HepG2 (cell line): ENCODE data around the gene RSRC2. TPM values are rescaled to one million over a fixed set of nuclear protein-coding genes. Genes with fewer than 3 reads are reported as not detected.
A peak's percentile ranks its signal among the peaks of the same experiment; 100 is the strongest.

ENCODE experiments used
- ATAC-seq: fragments of 200-7000 bp; cut with Tn5 transposase; 3 replicates; pipeline ENCODE4 v1.9.1; 2020; ENCODE audit warnings: mild to moderate bottlenecking, moderate library complexity
- BruUV-seq: library from RNA; stranded (reverse); fragments of 400-500 nt; replicated peaks from 2 replicates; lab custom pipeline; 2021; lab: Mats Ljungman, UMichigan
- CTCF ChIA-PET: fragments of 300-600 bp; formaldehyde crosslinking; extraction: SDS; loops from one replicate; lab custom pipeline; 2021; ENCODE audit warnings: low total read pairs, inconsistent platforms, low intra/inter-chr PET ratio; lab: Yijun Ruan, JAX
- POLR2A ChIA-PET: fragments of 350-600 bp; sonication (Branson Sonifier 250); formaldehyde crosslinking; loops from one replicate; lab custom pipeline; 2020; ENCODE audit warnings: antibody characterized with exemption, inconsistent platforms; lab: Yijun Ruan, JAX
- DNase-seq: peaks from one replicate; pipeline ENCODE4 v3.0.0-alpha.2; 2015; ENCODE audit warnings: low spot score
- FAIRE-seq: peaks from 3 replicates; lab custom pipeline; 2011; peaks lifted over from hg19 to GRCh38; lab: Jason Lieb, UNC
- H2AFZ ChIP-seq: one replicate; pipeline ENCODE4 v1.6.1; 2011; ENCODE audit warnings: low read length, inconsistent platforms
- H3K27ac ChIP-seq: fragments of 300-600 bp; 3 replicates; pipeline ENCODE4 v1.8.0; 2011; ENCODE audit warnings: mixed run types, mild to moderate bottlenecking, mixed read lengths, low read length, inconsistent platforms; ENCODE audit not compliant: insufficient read depth; ENCODE audit errors: extremely low read length
- H3K27me3 ChIP-seq, 2 experiments: fragments of 200-600 bp in 1 of 2; 2 replicates in 1 of 2; 3 replicates in 1 of 2; pipeline versions ENCODE4 v1.6.0 to v1.8.0; 2011; ENCODE audit warnings: low read length in 2 of 2, mild to moderate bottlenecking in 2 of 2, moderate library complexity in 2 of 2, inconsistent platforms in 1 of 2; ENCODE audit not compliant: insufficient read depth in 2 of 2, control insufficient read depth in 1 of 2
- H3K36me3 ChIP-seq, 2 experiments: fragments of 200-600 bp in 1 of 2; replicated peaks in 1 of 2; 2 replicates in 1 of 2; 3 replicates in 1 of 2; pipeline versions ENCODE4 v1.5.1 to v1.8.0; 2011; ENCODE audit warnings: low read length in 2 of 2, inconsistent platforms in 1 of 2; ENCODE audit not compliant: insufficient read depth in 2 of 2, control insufficient read depth in 1 of 2
- H3K4me1 ChIP-seq: 2 replicates; pipeline ENCODE4 v1.5.1; 2012; ENCODE audit warnings: low read length, inconsistent platforms; ENCODE audit not compliant: insufficient read depth
- H3K4me2 ChIP-seq: 2 replicates; pipeline ENCODE4 v1.6.0; 2011; ENCODE audit warnings: low read depth, low read length, inconsistent platforms
- H3K4me3 ChIP-seq, 3 experiments: fragments of 200-600 bp in 1 of 3; sonication (generic), shearing (Covaris generic) in 1 of 3; replicated peaks in 1 of 3; 2 replicates each; pipeline ENCODE4 v1.5.1; 2011 to 2016; ENCODE audit warnings: low read length in 3 of 3, inconsistent platforms in 2 of 3, low read depth in 2 of 3, mild to moderate bottlenecking in 2 of 3, control low read depth in 1 of 3, mixed read lengths in 1 of 3; ENCODE audit not compliant: insufficient read depth in 1 of 3
- H3K79me2 ChIP-seq: one replicate; pipeline ENCODE4 v1.6.1; 2011; ENCODE audit warnings: low read length, inconsistent platforms; ENCODE audit not compliant: insufficient read depth
- H3K9ac ChIP-seq: 2 replicates; pipeline ENCODE4 v1.6.0; 2011; ENCODE audit warnings: mild to moderate bottlenecking, low read depth, low read length, inconsistent platforms; ENCODE audit not compliant: insufficient read depth
- H3K9me3 ChIP-seq: 2 replicates; pipeline ENCODE4 v1.5.1; 2012; ENCODE audit warnings: mild to moderate bottlenecking, low read length
- H4K20me1 ChIP-seq: 2 replicates; pipeline ENCODE4 v1.6.0; 2011; ENCODE audit warnings: inconsistent platforms, mild to moderate bottlenecking, low read length, moderate library complexity; ENCODE audit not compliant: insufficient read depth
- CEBPB ChIP-seq: IDR thresholded peaks from 2 replicates; pipeline ENCODE4 v1.6.1; 2011; ENCODE audit warnings: low read depth, low read length, improper control_type of control experiment, borderline replicate concordance
- FOXM1 ChIP-seq: sonication (generic); formaldehyde crosslinking; IDR thresholded peaks from 2 replicates; pipeline ENCODE4 v1.5.0; 2020; ENCODE audit warnings: missing genetic modification reagents
- MAFK ChIP-seq, 2 experiments: IDR thresholded peaks in 1 of 2; conservative IDR thresholded peaks in 1 of 2; 2 replicates each; pipeline ENCODE4 v1.6.1; 2011; ENCODE audit warnings: improper control_type of control experiment in 2 of 2, low read length in 2 of 2
- PRMT3 ChIP-seq: sonication (generic); formaldehyde crosslinking; IDR thresholded peaks from 2 replicates; pipeline ENCODE4 v1.8.1; 2022; ENCODE audit warnings: low read depth, mild to moderate bottlenecking, moderate library complexity, missing genetic modification reagents, borderline replicate concordance
- RBFOX2 ChIP-seq: fragments of 200-400 bp; formaldehyde crosslinking; IDR thresholded peaks from 2 replicates; pipeline ENCODE4 v1.6.1; 2017; ENCODE audit warnings: low read depth, mild to moderate bottlenecking, low read length
- RBM22 ChIP-seq: fragments of 200-400 bp; formaldehyde crosslinking; optimal IDR thresholded peaks from 2 replicates; pipeline ENCODE3; 2017; ENCODE audit warnings: mild to moderate bottlenecking, low read length, moderate library complexity
- ZNF121 ChIP-seq: sonication (generic); formaldehyde crosslinking; IDR thresholded peaks from 2 replicates; pipeline ENCODE4 v1.5.0; 2020; ENCODE audit warnings: mild to moderate bottlenecking, missing genetic modification reagents
- ZSCAN30 ChIP-seq: sonication (generic); formaldehyde crosslinking; IDR thresholded peaks from 2 replicates; pipeline ENCODE4 v1.5.0; 2020; ENCODE audit warnings: mild to moderate bottlenecking, missing genetic modification reagents
- WGBS: methylation state at CpG from one replicate; pipeline ENCODE4 v1.1.6; 2017; ENCODE audit warnings: low lambda C conversion rate; 5-methylcytosine and 5-hydroxymethylcytosine counted together
- in situ Hi-C: cut with HindIII; loops from 2 replicates; pipeline ENCODE4 v1.10.0; 2017; ENCODE audit warnings: low pct_unique_long_range_greater_than_20kb; ENCODE audit not compliant: extremely low pct_ligation_motif_present
- intact Hi-C: fragments of 100-400 bp; cut with micrococcal nuclease; formaldehyde crosslinking; loops from one replicate; pipeline ENCODE4 v1.10.0; 2022; ENCODE audit not compliant: unreplicated experiment
- polyA plus RNA-seq, 8 experiments: library from polyadenylated mRNA; depleted of rRNA in 3 of 8; stranded (reverse) in 7 of 8; unstranded in 1 of 8; fragments of >200 nt; fragmentation: Illumina TruSeq in 4 of 8; extraction: Trizol in 4 of 8; gene quantifications; 2 replicates each; pipeline versions ENCODE4 v1.2.1 to v1.2.3, GENCODE V29; 2011 to 2016; ENCODE audit warnings: low read depth in 4 of 8, missing spikeins in 1 of 8, mixed read lengths in 1 of 8; ENCODE audit not compliant: insufficient read depth in 1 of 8
- total RNA-seq, 5 experiments: library from RNA; depleted of rRNA; stranded (reverse); fragments of >200 nt; fragmentation: Illumina TruSeq; extraction: Trizol; gene quantifications; 2 replicates each; pipeline ENCODE4 v1.2.3, GENCODE V29; 2016; ENCODE audit warnings: low read depth in 1 of 5
- TF ChIP-seq, protein P1 (sequence below): sonication (generic); formaldehyde crosslinking; IDR thresholded peaks from 2 replicates; pipeline ENCODE4 v1.4.0; 2020; ENCODE audit warnings: mild to moderate bottlenecking, missing genetic modification reagents

The RSRC2 gene
- total and polyA plus RNA-seq, 2 of the 13 experiments (the other 11 are each of a cell fraction or from before 2014, with no cell fraction given) = 31.4 to 77.8 TPM

DNA sequence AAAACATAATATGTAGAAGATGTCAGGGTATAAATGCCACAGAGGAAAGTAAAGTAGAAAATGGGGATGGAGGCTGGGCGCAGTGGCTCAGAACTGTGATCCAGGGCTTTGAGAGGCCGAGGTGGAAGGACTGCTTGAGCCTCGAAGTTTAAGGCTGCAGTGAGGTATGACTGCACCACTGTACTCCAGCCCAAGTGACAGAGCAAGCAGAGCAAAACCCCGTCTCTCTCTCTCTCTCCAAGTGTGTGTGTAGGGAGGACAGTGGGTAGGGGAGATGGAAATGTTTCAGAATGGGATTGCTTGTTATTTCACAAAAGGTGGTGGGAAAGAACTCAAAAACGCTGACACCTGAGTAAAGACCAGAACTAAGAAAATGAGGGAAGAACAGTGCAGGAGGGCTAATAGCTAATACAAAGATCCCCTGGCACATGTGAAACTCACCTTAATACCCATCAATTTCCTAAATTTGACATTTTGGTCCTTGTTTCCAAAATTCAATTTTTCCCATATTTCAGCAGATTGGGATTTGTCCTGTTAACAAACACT, 20.3 kb downstream of the RSRC2 start (continued):
- TF ChIP-seq, protein P1, sequence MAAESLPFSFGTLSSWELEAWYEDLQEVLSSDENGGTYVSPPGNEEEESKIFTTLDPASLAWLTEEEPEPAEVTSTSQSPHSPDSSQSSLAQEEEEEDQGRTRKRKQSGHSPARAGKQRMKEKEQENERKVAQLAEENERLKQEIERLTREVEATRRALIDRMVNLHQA (CRISPR knock-in tag) = no peak
- no peak for TF ChIP-seq FOXM1 (CRISPR knock-in tag)
- TF ChIP-seq MAFK (conservative IDR thresholded peaks at IDR 0.05 in 1 of 2, IDR thresholded peaks at IDR 0.05 in 1 of 2; ENCODE audit: low read length in 2 of 2) = peak; percentile 28 to 69; a peak in 3 of 4 replicates
- TF ChIP-seq PRMT3 (CRISPR knock-in tag) = no peak

DNA sequence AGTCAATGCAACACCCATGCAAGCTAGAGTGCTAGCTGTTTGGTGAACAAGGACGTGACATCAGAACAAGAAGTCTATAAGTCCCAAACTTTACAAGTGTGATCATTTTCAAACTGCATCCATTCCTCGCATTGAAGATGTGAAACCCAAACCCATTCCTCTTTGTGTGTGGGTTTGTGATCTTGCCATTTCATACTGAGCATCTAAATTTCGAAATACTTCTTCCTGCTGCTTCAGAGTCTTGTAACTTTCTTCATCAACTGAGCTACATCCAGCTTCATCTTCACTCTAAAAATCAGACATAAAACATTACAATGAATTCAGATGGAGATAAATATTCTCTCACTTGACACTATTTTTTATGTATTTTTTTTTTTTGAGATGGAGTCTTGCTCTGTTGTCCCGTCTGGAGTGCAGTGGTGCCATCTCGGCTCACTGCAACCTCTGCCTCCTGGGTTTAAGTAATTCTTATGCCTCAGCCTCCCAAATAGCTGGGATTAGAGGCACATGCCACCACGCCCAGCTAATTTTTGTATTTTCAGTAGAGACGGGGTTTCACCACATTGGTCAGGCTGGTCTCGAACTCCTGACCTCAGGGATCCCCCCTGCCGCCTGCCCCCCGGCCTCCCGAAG, 21.2 kb downstream of the RSRC2 start:
- CTCF ChIA-PET = no interaction called here
- in situ Hi-C loops = no loop called here

More for the DNA sequence above, 21.2 kb downstream of the RSRC2 start:
- Histone ChIP-seq H3K27ac (no peak overlapping the region), H3K27me3 (no peaks in the 10 kb centered on the region), H4K20me1 (peaks cover 9% of the 10 kb centered on the region; the same call in 1 of the 2 replicates), H3K79me2 (peaks cover 2% of the 10 kb centered on the region), H3K36me3 (peaks cover 19 to 59% of the 10 kb centered on the region in 2 experiments), H3K9ac (no peak overlapping the region), H3K4me2 (no peak overlapping the region), H3K4me3 (no peak overlapping the region), H3K4me1 (peaks cover 9% of the 10 kb centered on the region), H3K9me3 (no peaks in the 10 kb centered on the region), H2AFZ (no peak overlapping the region)
- no peak for DNase-seq
- intact Hi-C loops = no loop called here
- no peak for FAIRE-seq
- TF ChIP-seq RBFOX2 (peak; percentile 47; the same call in 1 of the 2 replicates), RBM22 (peak; percentile 5), ZSCAN30 (CRISPR knock-in tag) (no peak), CEBPB (peak; percentile 54; the same call in 1 of the 2 replicates), ZNF121 (CRISPR knock-in tag) (peak; percentile 55; the same call in 1 of the 2 replicates)
- WGBS = 89% methylated on average over 11 of the region's 11 CpGs
- BruUV-seq = no TSS peak
- ATAC-seq = no peak
- POLR2A ChIA-PET = interaction anchor here (0.8 to 1.5 kb wide), 3 partner anchors 10 to 100 kb away, joined by 3 to 5 read pairs (median 3); no protein-coding TSS in a partner anchor
